HG02571 (cell line): ENCODE results near the gene PI4KA.
"Not testable (repeated sequence)": the region's sequence is repeated elsewhere in the genome, so short reads cannot be mapped to it uniquely, and the experiment has no call there.

Source experiments
- ATAC-seq: cut with Tn5 transposase; IDR thresholded peaks from one replicate; pipeline ENCODE4 v1.9.1; 2021; ENCODE audit warnings: mild to moderate bottlenecking, moderate library complexity; ENCODE audit not compliant: unreplicated experiment

Gene PI4KA

DNA sequence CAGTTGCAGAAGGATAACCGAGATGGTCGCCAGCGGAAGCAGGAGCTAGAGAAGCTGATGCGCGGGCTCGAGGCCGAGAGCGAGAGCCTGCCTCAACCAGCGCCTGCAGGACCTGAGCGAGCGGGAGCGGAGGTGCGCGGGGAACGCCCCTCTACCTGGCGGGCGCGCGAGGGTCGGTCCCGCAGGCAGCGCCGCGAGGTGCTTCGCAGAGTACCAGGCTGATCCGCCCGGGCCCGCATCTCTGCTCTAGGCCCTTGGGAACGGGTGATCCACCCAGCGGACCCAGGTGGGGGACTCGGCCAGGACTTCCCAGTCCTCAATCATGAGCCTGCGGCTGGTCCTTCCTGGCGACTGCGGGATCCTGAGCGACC is 156.5 kb downstream of the PI4KA start:
- peak; percentile 24 for ATAC-seq

DNA sequence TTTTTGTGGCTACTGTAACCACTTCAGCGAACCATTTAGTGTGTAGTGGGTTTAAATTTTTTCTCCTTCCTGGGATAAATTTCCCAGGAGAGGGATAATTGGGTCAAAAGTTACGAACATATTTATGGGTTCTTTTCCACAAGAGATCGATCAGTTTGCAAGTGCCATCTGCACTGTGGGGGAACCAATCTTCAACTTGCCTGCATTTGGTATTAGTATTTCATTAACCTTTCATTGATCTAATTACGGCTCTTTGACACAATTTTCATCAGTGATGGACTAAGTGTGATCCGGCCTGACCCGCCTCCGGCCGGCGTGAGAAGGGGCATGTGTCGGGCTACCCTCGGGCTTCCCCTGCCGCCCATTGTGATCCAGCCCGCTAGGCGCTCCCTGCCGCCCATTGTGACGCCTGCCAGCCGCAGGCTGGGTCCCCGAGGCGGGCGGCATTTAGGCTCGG is 156.9 kb downstream of the PI4KA start:
- not testable (repeated sequence) for ATAC-seq

DNA sequence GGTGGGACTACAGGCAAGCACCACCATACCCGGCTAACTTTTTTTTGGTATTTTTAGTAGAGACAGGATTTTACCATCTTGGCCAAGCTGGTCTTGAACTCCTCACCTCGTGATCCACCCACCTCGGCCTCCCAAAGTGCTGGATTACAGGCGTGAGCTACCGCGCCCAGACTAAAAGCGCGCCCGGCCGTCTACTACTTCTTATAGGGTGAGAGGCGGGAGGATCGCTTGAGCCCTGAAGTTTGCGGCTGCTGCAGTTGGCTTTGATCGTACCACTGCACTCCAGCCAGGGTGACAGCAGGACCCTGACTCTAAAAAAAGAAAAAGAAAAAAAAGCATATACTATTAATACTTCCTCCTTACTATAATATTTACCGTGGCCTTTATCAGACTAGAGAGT is 158.3 kb downstream of the PI4KA start:
- ATAC-seq, result not testable (repeated sequence)

DNA sequence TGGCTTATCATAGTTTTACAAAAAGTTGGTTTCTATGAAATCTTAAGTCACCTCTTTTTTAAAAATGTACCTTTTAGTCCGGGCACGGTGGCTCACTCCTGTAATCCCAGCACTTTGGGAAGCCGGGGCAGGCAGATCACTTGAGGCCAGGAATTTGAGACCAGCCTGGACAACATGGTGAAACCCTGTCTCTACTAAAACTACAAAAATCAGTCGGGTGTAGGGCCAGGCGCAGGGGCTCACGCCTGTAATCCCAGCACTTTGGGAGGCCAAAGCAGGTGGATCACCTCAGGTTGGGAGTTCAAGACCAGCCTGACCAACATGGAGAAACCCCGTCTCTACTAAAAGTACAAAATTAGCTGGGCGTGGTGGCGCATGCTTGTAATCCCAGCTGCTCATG is 158.8 kb downstream of the PI4KA start:
- not testable (repeated sequence) for ATAC-seq

DNA sequence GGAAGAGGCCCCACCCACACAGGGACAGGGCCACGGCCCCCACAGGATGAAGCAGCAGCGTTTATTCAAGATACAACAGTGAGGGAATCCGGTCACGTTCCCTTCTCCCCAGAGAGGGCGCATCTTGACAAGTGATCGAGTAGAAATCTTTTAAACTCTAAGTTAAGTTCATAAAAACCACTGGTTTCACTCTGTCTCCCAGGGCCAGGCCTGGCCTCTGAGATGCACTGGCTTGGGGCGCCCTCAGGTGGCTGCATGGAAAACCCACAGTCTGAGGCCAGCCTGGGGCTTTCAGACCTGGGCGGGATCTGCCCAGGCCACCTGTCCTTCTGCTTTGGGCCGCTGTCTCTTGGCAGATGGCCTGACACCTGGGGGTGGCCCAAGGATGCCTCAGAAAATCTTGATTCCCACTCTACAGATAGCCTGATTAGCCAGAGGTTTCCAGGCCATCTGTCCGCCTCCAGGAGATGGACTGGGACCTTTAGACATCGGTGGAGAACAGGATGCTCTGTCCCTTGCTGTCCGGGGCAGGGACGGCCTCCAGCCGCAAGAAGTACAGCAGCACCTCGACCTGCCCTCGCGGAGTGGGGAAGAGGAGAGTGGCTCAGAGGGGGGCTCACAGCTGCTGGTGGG is 161.0 kb downstream of the PI4KA start:
- ATAC-seq, result not testable (repeated sequence)

DNA sequence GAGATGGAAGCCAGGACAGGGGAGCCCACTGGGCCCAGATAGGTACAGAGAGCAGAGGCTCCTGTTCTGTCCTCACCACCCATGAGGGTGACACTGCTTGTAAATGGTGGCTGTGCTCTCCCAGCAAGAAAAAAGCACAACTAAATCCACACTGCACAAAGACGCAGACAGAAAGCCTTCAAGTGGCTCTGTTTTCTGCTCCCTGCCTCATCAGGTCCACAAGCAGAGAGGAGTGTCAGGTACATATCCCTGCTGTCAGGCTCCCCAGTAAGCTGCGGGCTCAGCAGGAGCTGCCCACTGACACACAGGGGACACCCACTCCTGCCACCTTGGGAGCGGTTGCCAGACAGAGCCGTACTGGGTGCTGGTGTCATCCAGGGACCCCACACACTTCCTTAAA is 162.6 kb downstream of the PI4KA start:
- ATAC-seq, result not testable (repeated sequence)

DNA sequence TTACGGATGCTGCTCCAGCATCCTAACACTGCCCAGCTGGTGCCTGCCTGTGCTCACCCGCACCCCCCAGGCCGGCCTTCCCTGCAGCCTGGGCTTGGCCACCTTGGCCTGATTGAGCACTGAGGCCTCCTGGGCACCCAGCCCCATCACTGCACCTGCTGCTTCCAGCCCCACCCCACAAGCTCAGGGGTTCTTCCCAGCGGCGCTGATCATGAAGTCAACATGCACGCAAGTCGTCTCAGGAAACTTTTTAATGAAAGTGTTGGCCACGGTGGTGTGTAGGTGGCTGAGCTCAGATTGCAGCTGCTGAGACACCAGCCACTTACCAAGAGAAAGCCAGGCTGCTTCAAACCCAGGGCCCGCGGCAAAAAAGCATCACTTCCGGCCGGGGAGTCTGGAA is 163.4 kb downstream of the PI4KA start:
- ATAC-seq, result not testable (repeated sequence)

DNA sequence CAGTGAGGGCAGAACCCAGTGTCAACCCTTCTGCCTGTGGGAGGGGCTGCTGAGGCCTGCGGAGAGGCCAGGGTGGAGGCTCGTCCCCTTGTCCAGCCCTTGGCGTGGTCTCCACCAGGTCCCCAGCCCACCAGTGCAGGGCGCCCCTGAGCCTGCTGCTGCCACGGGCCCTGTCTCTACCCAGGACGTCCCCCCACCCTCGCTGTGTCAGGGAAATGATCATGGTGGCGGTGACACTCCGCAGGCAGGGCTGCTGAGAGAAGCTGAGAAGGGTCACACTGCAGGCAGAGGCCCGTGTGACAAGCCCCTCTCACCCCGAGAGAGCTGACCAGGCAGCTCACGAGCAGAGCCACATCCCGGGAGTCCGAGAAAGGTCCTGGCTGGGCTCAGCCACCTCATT is 164.4 kb downstream of the PI4KA start:
- not testable (repeated sequence) for ATAC-seq

DNA sequence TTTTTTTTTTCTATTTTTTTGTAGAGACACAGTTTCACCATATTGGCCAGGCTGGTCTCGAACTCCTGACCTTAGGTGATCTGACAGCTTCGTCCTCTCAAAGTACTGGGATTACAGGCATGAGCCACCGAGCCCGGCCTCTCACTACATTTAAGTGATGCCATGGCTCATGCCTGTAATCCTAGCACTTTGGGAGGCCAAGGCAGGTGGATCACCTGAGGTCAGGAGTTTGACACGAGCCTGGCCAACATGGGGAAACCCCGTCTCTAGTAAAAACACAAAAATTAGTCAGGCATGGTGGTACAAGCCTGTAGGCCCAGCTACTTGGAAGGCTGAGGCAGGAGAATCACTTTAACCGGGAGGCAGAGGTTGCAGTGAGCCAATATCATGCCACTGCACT is 165.7 kb downstream of the PI4KA start:
- not testable (repeated sequence) for ATAC-seq

DNA sequence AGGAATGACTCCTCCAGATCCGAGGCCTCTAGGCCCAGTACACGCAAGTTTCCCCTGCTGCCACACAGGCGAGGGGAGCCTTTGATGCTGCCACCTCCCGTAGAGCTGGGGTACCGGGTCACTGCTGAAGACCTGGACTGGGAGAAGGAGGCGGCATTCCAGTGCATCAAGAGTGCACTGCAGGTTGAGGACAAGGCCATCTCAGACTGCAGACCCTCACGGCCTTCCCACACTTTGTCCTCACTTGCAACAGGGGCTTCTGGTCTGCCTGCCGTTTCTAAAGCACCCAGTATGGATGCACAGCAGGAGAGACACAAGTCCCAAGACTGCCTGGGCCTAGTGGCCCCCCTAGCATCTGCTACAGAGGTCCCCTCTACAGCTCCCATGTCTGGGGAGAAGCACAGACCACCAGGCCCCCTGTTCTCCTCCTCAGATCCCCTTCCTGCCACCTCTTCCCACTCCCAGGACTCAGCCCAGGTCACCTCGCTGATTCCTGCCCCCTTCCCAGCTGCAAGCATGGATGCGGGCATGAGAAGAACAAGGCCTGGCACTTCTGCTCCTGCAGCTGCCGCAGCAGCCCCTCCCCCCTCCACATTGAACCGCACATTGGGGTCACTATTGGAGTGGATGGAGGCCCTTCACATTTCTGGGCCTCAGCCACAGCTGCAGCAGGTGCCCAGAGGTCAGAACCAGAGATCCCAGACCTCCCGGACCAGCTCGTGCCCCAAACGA is 167.9 kb downstream of the PI4KA start:
- not testable (repeated sequence) for ATAC-seq

DNA sequence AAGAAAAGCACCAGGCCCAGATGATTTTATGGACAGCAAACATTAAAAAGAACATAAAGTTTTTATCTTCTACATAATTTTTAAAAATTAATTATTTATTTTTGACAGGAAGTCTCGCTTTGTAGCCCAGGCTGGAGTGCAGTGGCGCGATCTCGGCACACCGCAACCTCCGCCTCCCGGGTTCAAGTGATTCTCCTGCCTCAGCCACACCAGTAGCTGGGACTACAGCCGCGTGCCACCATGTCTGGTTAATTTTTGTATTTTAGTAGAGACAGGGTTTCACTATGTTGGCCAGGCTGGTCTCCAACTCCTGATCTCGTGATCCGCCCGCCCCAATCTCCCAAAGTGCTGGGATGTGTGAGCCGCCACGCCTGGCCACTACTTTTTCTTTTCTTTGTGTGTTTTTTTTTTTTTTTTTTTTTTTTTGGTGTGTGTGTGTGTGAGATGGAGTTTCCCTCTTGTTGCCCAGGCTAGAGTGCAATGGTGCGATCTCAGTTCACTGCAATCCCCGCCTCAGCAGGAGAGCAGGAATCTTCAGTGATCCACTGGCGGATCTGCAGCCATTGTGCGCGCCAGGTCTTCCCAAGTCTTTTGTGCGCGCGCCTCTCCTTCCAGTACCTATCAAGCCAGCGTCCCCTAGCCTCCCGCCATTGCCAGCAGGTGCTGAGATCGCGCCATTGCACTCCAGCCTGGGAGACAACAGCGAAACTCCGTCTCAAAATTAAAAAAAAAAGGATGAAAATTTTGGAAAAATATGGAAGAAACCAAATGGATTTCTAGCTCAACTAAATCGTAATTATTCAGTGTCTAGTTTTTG is 171.0 kb downstream of the PI4KA start:
- not testable (repeated sequence) for ATAC-seq

DNA sequence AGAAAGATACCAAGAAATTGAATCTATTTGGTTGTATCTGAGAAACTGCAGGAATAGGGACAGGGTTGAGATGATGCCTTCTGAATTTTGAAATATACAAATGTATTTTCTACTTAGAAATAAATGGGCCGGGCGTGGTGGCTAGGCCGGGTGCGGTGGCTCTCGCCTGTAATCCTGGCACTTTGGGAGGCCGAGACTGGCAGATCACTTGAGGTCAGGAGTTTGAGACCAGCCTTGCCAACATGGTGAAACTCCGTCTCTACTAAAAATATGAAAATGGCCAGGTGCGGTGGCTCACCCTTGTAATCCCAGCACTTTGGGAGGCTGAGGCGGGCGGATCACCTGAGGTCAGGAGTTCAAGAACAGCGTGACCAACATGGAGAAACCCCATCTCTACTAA is 172.8 kb downstream of the PI4KA start:
- ATAC-seq, result not testable (repeated sequence)

DNA sequence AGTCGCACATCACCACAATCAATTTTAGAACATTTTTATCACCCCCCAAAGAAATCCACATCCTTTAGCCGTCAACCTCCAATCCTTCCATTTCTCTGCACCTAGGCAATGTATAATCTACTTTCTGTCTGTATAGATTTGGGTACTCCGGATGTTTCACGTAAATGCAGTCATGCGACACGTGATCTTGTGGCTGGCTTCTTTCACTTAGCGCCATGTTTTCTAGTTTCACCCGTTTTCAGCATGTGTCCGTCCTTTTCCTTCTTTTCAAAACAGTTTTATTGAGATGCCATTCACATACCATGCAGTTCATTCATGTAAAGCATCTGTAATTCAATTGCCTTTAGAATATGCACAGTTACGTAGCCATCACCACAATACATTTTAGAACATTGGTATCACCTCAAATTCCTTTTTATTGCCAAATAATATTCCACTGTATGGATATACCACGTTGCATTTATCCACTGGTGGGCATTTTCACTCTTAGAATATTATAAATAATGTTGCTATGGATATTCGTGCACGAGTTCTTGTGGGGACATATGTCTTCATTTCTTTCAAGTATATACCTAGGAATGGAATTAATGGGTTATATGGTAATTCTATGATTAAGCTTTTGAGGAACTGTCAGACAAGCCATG is 179.7 kb downstream of the PI4KA start:
- ATAC-seq, result not testable (repeated sequence)

DNA sequence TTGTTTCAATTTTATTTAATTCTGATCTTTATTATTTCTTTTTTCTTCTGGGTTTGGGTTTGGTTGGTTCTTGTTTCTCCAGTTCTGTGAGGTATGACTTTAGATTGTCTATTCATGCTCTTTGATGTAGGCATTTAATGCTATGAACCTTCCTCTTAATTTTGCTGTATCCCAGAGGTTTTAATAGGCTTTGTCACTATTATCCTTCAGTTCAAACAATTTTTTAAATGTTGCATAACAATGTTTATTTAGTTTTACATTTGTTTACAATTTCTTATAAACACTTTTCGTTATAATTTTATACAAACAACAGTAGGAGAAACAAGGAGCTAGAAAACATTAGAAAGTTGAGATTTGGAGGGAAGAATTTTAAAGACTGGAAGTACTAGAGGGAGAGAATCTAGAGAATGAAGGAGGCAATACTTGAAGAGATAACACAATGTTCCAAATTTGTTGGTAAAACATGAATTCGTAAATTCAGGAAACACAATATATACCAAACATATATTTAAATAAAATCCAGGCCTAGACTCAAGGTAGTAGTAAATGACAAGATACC is 180.8 kb downstream of the PI4KA start:
- no peak for ATAC-seq

DNA sequence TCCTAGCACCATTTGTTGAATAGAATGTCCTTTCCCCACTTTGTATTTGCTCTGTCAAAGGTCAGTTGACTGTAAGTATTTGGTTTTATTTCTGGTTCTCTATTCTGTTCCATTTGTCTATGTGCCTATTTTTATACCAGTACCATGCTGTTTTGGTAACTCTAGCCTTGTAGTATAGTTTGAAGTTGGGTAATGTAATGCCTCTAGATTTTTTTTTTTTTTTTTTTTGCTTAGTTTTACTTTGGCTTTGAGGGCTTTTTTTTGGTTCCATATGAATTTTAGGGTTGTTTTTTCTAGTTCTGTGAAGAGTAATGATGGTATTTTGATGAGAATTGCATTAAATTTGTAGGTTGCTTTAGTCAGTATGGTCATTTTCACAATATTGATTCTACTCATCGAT is 183.0 kb downstream of the PI4KA start:
- ATAC-seq, result not testable (repeated sequence)

DNA sequence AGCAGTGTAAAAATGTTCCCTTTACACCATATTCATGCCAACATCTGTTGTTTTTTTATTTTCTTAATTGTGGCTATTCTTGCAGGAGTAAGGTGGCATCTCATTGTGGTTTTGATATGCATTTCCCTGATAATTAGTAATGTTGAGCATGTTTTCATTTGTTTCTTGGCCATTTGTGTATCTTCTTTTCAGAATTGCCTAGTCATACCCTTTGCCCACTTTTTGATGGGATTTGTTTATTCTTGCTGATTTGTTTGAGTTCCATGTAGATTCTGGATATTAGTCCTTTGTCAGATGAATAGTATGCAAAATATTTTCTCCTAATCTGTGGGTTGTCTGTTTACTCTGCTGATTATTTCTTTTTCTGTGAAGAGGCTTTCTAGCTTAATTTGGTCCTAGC is 183.6 kb downstream of the PI4KA start:
- no peak for ATAC-seq

DNA sequence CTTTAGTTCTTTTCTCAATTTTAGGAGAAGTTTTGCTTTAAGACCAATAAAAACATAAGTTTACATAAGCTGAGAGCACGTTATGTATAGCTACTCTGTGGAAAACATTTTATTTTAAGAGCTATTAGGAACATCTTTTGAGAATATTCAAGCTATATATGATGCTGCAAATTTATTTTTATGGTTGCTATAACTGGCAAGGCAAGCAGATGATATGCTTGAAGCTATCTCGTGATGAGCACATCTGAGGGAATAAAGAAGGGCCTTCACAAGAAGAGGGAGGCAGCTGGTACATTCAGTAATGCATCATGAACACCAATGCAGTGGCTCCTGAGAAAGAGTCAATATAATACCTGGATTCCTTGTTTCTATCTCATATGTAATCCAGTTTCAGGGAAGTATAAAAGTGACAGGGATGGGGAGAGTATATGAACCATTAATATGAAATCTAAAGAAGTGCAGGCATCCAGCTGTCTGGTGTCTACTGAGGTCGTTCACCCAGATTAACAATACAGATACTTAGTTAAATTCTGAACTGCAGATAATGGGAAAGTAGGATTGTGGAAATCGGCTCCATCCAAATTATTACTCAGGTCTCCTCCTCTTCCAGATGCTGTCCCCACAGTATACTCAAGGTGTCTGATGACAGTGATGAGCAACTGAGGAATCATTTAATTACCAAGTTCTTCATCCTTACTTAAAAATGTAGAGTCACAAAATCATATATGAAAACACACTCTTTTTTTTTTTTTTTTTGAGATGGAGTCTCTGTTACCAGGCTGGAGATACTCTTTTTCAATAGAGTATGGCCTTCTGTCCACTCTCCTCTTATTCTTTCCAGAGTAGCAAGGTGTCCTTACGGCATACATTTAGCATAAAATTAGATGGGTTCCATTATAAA is 185.1 kb downstream of the PI4KA start:
- no peak for ATAC-seq

DNA sequence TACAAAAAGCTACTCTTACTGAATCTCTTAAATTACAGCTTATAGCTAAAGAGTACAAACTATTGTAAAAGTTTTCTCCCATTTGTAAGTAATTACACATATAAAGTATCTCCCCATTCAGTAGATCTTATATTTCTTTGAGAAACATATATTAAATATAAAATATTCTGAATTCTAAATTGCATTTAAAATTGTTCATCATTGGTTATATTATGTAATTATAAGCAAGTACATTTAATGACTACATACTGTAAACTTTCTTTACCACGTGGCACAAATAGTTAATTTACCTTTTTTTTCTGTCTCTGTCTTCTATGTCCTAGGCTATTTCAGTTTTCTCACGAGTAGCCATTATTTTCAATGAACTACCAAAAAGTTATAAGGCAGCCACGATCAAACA is 185.9 kb downstream of the PI4KA start:
- no peak for ATAC-seq

DNA sequence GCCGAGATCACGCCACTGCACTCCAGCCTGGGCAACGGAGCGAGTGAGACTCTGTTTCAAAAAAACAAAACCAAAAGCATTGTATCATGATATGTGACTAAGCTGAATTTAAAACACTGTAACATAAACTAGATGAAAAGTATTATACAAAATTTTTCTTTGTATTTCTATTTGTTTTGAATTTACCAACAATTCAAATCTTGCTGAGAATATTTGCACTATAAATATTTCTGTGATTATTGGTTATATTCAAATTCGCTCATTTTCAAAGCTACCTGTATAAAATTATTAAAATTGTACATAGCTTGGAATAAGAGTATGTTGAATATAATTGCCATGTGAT is 186.6 kb downstream of the PI4KA start:
- no peak for ATAC-seq
